ENCODE results near the gene FYB2.

The FYB2 gene

GRCh38 chr1:56834137-56834900 is 15.1 kb upstream of the FYB2 start:
- no peak for DNase-seq

GRCh38 chr1:56833088-56833487 is 13.9 kb upstream of the FYB2 start:
- no peak for DNase-seq

- peak; percentile 29 for DNase-seq
Observed at GRCh38 chr1:56831871-56832693, 12.9 kb upstream of the FYB2 start.

- DNase-seq: no peak
Observed at GRCh38 chr1:56830052-56830451, 10.8 kb upstream of the FYB2 start.

GRCh38 chr1:56827711-56828110 is 8.5 kb upstream of the FYB2 start:
- no peak for DNase-seq

- DNase-seq: no peak
Observed at GRCh38 chr1:56825436-56825835, 6.2 kb upstream of the FYB2 start.

- no peak for DNase-seq
Observed at GRCh38 chr1:56824938-56825337, 5.7 kb upstream of the FYB2 start.

- no peak for DNase-seq
Observed at GRCh38 chr1:56824271-56824670, 5.1 kb upstream of the FYB2 start.

GRCh38 chr1:56821462-56821797 is 2.2 kb upstream of the FYB2 start:
- no peak for DNase-seq

GRCh38 chr1:56820755-56821461 is 1.7 kb upstream of the FYB2 start:
- DNase-seq: peak; percentile 68

GRCh38 chr1:56817716-56818463 is 1.3 kb downstream of the FYB2 start:
- DNase-seq: no peak

GRCh38 chr1:56816909-56817308 is 2.3 kb downstream of the FYB2 start:
- DNase-seq: no peak

GRCh38 chr1:56816264-56816663 is 2.9 kb downstream of the FYB2 start:
- DNase-seq: no peak

- DNase-seq: no peak
Observed at GRCh38 chr1:56814205-56814604, 5.0 kb downstream of the FYB2 start.

GRCh38 chr1:56811331-56811730 is 7.9 kb downstream of the FYB2 start:
- DNase-seq: peak; percentile 41

- DNase-seq: peak; percentile 88
Observed at GRCh38 chr1:56808410-56808809, 10.8 kb downstream of the FYB2 start.

GRCh38 chr1:56806804-56807203 is 12.4 kb downstream of the FYB2 start:
- no peak for DNase-seq

- no peak for DNase-seq
Observed at GRCh38 chr1:56803561-56804156, 15.5 kb downstream of the FYB2 start.

- no peak for DNase-seq
Observed at GRCh38 chr1:56799605-56800400, 19.4 kb downstream of the FYB2 start.

- DNase-seq: no peak
Observed at GRCh38 chr1:56798053-56798471, 21.1 kb downstream of the FYB2 start.

GRCh38 chr1:56797065-56797685 is 22.0 kb downstream of the FYB2 start:
- peak; percentile 81 for DNase-seq
